ENCODE results near the gene ARHGAP15.

GRCh38 chr2:143453981-143454511 lies 324.8 kb downstream of the ARHGAP15 start:
- TF ChIP-seq CTCF (IDR thresholded peaks at IDR 0.05; ENCODE audit: poor library complexity, severe bottlenecking) (no peak), TAF1 (IDR thresholded peaks at IDR 0.05; ENCODE audit: low read depth) (no peak), EP300 (conservative IDR thresholded peaks at IDR 0.05; ENCODE audit: poor library complexity, severe bottlenecking) (no peak), RAD21 (conservative IDR thresholded peaks at IDR 0.05) (no peak)
